Common myeloid progenitor, CD34-positive (primary cell): ENCODE results near the gene ISG15.
"Not testable (repeated sequence)": the region's sequence is repeated elsewhere in the genome, so short reads cannot be mapped to it uniquely, and the experiment has no call there.

Experiments used
- CTCF ChIA-PET: fragments of 350-600 bp; sonication (Branson Sonifier 250); formaldehyde crosslinking; loops from one replicate; lab custom pipeline; 2021; ENCODE audit warnings: antibody characterized with exemption; lab: Charles Lee
- POLR2A ChIA-PET: fragments of 350-600 bp; sonication (Branson Sonifier 250); formaldehyde crosslinking; loops from one replicate; lab custom pipeline; 2021; ENCODE audit warnings: antibody characterized with exemption; lab: Charles Lee
- DNase-seq, 3 donors: peaks; one replicate each; pipeline versions ENCODE4 v3.0.0 to v3.0.0-alpha.2; 2013
- H3K27ac ChIP-seq, 2 experiments: 1 replicate in 1 of 2; 2 replicates in 1 of 2; pipeline ENCODE4 v1.7.0; 2013; ENCODE audit warnings: inconsistent platforms in 2 of 2, low read length in 2 of 2, mild to moderate bottlenecking in 2 of 2, low read depth in 1 of 2, moderate library complexity in 1 of 2; ENCODE audit not compliant: severe bottlenecking in 2 of 2, insufficient read depth in 1 of 2, poor library complexity in 1 of 2
- H3K27me3 ChIP-seq, 5 experiments: replicated peaks in 2 of 5; 1 replicate in 3 of 5; 2 replicates in 2 of 5; pipeline versions ENCODE4 v1.6.1 to v1.7.0; 2013; ENCODE audit warnings: low read length in 4 of 5, mild to moderate bottlenecking in 2 of 5, moderate library complexity in 2 of 5, inconsistent platforms in 1 of 5; ENCODE audit not compliant: insufficient read depth in 5 of 5, control insufficient read depth in 4 of 5
- H3K36me3 ChIP-seq, 4 experiments: 1 replicate in 2 of 4; 2 replicates in 2 of 4; pipeline versions ENCODE4 v1.6.1 to v1.7.0; 2013; ENCODE audit warnings: low read length in 3 of 4, control low read depth in 1 of 4, mild to moderate bottlenecking in 1 of 4; ENCODE audit not compliant: control insufficient read depth in 4 of 4, insufficient read depth in 4 of 4
- H3K4me1 ChIP-seq, 4 experiments: 1 replicate in 3 of 4; 2 replicates in 1 of 4; pipeline versions ENCODE4 v1.6.1 to v1.7.1; 2013; ENCODE audit warnings: low read length in 3 of 4, mild to moderate bottlenecking in 3 of 4, control low read depth in 1 of 4, inconsistent platforms in 1 of 4, moderate library complexity in 1 of 4; ENCODE audit not compliant: control insufficient read depth in 4 of 4, insufficient read depth in 4 of 4; ENCODE audit errors: control extremely low read depth in 1 of 4
- H3K4me3 ChIP-seq, 7 experiments: 1 replicate in 4 of 7; 2 replicates in 3 of 7; pipeline versions ENCODE4 v1.5.1 to v1.7.0; 2013; ENCODE audit warnings: mild to moderate bottlenecking in 7 of 7, low read length in 6 of 7, moderate library complexity in 6 of 7, inconsistent platforms in 2 of 7, low read depth in 2 of 7, control low read depth in 1 of 7; ENCODE audit not compliant: insufficient read depth in 4 of 7, control insufficient read depth in 1 of 7; ENCODE audit errors: extremely low read depth in 1 of 7
- H3K9me3 ChIP-seq, 5 experiments: 1 replicate in 4 of 5; 2 replicates in 1 of 5; pipeline versions ENCODE4 v1.6.1 to v1.7.1; 2013; ENCODE audit warnings: low read length in 4 of 5, mild to moderate bottlenecking in 2 of 5, inconsistent platforms in 1 of 5, low read depth in 1 of 5, moderate library complexity in 1 of 5; ENCODE audit not compliant: control insufficient read depth in 4 of 5, insufficient read depth in 2 of 5; ENCODE audit errors: control extremely low read depth in 1 of 5
- WGBS: methylation state at CpG from one replicate; pipeline ENCODE4 v1.1.5; 2013; ENCODE audit not compliant: insufficient coverage; 5-methylcytosine and 5-hydroxymethylcytosine counted together

ISG15 gene

DNA sequence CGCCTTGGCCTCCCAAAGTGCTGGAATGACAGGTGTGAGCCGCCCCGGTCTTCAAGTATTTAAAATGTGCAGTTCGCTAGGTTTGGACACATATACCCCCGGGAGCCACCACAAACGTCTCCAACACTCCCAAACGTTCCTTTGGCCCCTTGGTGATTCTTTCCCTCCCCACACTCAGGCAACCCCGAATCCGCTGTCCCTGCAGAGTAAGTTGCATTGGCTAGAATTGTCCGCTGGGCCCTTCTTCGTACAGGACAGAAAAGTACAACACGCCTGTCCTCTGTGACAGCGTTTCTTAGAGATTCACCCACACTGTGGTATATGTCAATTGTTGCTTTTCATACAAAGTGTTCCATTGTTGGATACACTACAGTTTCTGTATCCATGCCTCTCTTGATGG is 28.2 kb upstream of the ISG15 start:
- peaks cover 0 to 58% (median 13%) of the 10 kb centered on the region in 5 experiments for H3K27me3 ChIP-seq
- no peaks in the 10 kb centered on the region for H3K36me3 ChIP-seq
- ChIA-PET POLR2A (no interaction called here), CTCF (interaction anchor here (1.0 to 6.5 kb wide), 7 partner anchors 8 to 292 kb away, joined by 3 to 58 read pairs (median 4); partner anchors contain the start of gene AGRN)
- DNase-seq: no peak
- H3K4me3 ChIP-seq: no peak overlapping the region
- no peaks in the 10 kb centered on the region for H3K9me3 ChIP-seq
- WGBS: 82% methylated on average over 13 of the region's 13 CpGs
- no peak overlapping the region for H3K27ac ChIP-seq
- peaks cover 0 to 1% (median 0%) of the 10 kb centered on the region in 4 experiments for H3K4me1 ChIP-seq

DNA sequence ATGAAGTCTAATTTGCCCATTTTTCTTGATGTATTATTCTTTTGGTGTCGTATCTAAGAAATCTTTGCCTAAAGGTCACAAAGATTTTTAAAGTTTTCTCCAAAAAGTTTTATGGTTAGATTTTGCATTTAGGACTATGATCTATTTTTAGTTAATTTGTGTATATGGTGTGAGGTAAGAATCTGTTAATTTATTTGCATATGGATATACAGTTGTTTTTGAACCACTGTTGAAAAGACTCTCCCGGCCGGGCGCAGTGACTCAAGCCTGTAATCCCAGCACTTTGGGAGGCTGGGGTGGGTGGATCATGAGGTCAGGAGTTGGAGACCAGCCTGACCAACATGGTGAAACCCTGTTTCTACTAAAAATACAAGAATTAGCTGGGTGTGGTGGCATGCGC is 25.2 kb upstream of the ISG15 start:
- DNase-seq, POLR2A ChIA-PET, H3K4me1 ChIP-seq, H3K27ac ChIP-seq, H3K4me3 ChIP-seq, H3K36me3 ChIP-seq: not testable (repeated sequence)
- 93% methylated on average over 4 of the region's 5 CpGs for WGBS
- Histone ChIP-seq H3K27me3 (peaks cover 0 to 49% (median 10%) of the 10 kb centered on the region in 5 experiments), H3K9me3 (peaks cover 0 to 13% (median 3%) of the 10 kb centered on the region in 5 experiments)
- CTCF ChIA-PET: interaction anchor here (1.1 kb wide), 1 partner anchor 9 kb away, joined by 3 read pairs; no protein-coding TSS in a partner anchor

DNA sequence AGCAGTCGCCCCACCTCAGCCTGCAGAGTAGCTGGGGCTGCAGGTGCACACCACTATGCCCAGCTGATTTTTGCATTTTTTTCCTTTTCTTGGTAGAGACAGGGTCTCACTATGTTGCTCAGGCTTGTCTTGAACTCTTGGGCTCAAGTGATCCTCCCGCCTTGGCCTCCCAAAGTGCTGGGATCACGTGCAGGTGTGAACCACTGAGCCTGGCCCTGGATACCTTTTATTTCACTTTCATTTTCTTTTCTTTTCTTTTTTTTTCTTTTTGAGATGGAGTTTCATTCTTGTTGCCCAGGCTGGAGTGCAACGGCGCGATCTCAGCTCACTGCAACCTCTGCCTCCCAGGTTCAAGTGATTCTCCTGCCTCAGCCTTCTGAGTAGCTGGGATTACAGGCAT is 22.0 kb upstream of the ISG15 start:
- H3K4me1 ChIP-seq, POLR2A ChIA-PET, H3K4me3 ChIP-seq, H3K27ac ChIP-seq, DNase-seq, H3K36me3 ChIP-seq: not testable (repeated sequence)
- peaks cover 0 to 16% (median 3%) of the 10 kb centered on the region in 5 experiments for H3K9me3 ChIP-seq
- H3K27me3 ChIP-seq: peaks cover 0 to 49% (median 3%) of the 10 kb centered on the region in 5 experiments
- WGBS: 100% methylated on average over 3 of the region's 6 CpGs
- CTCF ChIA-PET: interaction anchor here (1.0 to 6.5 kb wide), 4 partner anchors 9 to 73 kb away, joined by 4 to 58 read pairs (median 8); partner anchors contain the start of gene PERM1

DNA sequence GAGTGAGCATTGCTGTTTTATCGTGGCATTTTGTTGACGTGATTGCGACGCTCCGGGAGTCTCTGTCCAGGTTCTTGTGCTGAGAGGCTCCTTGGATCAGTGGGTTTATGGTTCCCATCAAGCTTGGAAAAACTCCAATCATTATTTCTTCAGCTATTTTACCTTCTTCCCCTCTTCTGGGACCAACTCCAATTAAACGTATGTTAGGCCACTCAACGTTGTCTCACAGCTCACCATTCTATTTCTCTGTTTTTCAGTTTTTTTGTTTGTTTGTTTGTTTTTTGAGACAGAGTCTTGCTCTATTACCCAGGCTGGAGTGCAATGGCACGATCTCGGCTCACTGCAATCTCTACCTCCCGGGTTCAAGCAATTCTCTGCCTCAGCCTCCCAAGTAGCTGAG is 21.4 kb upstream of the ISG15 start:
- Histone ChIP-seq H3K36me3 (no peaks in the 10 kb centered on the region), H3K4me3 (no peak overlapping the region), H3K4me1 (peaks cover 0 to 6% (median 5%) of the 10 kb centered on the region in 4 experiments), H3K27ac (no peak overlapping the region), H3K27me3 (peaks cover 0 to 46% (median 3%) of the 10 kb centered on the region in 5 experiments), H3K9me3 (peaks cover 0 to 16% (median 3%) of the 10 kb centered on the region in 5 experiments)
- CTCF ChIA-PET: interaction anchor here (1.0 to 6.5 kb wide), 3 partner anchors 10 to 72 kb away, joined by 4 to 58 read pairs (median 7); partner anchors contain the start of gene PERM1
- no peak for DNase-seq
- 97% methylated on average over 7 of the region's 10 CpGs for WGBS
- POLR2A ChIA-PET: no interaction called here

DNA sequence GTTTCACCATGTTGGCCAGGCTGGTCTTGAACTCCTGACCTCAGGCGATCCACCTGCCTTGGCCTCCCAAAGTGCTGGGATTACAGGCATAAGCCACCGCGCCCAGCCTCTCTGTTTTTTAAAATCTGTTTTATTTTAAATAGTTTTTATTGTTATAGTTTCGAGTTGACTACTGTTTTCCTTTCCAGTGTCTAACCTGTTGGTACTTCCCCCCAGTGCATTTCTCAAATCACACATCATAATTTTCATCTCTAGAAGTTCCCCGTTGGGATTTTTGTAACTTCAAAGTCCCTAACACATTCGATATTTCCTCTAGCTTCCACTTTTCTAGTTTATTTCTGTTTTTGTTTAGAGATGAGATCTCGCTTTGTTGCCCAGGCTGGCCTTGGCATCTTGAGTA is 20.9 kb upstream of the ISG15 start:
- Histone ChIP-seq H3K4me1 (peaks cover 0 to 6% (median 5%) of the 10 kb centered on the region in 4 experiments), H3K9me3 (peaks cover 0 to 16% (median 3%) of the 10 kb centered on the region in 5 experiments), H3K4me3 (no peak overlapping the region), H3K27ac (no peak overlapping the region), H3K27me3 (peaks cover 0 to 51% (median 5%) of the 10 kb centered on the region in 5 experiments), H3K36me3 (no peaks in the 10 kb centered on the region)
- no peak for DNase-seq
- POLR2A ChIA-PET: no interaction called here
- 100% methylated on average over 1 of the region's 7 CpGs for WGBS
- CTCF ChIA-PET: interaction anchor here (0.9 to 6.5 kb wide), 4 partner anchors 10 to 72 kb away, joined by 3 to 58 read pairs (median 6); partner anchors contain the start of gene PERM1

DNA sequence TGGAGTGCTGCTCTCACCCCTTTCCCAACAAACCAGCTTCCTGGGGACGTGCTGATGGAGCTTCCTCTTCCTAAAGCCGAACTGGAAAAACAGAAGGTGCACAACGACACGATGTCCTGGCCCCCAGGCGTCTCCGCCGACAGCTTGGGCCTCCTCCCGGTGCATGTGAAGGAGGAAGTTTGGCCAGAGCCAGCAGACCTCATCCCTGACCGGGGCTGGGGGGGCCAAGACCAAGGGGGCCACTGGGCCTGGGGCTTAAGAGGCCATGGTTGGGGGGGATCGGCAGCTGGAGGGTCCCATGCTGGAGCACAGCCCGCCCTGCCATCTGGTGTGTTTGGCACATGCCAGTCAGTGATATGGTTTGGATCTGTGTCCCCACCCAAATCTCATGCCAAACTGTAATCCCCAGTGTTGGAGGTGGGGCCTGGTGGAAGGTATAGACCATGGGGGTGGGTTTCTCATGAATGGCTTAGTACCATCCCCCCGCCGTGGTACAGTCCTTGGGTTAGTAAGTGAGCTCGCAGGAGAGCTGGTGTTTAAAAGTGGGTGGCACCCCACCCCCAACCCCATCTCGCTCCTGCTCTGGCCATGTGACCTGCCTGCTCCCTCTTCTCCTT is 19.8 kb upstream of the ISG15 start:
- H3K27me3 ChIP-seq: peaks cover 0 to 61% (median 7%) of the 10 kb centered on the region in 5 experiments
- POLR2A ChIA-PET: interaction anchor here (1.0 kb wide), 1 partner anchor 20 kb away, joined by 3 read pairs; the partner anchor contains the start of gene ISG15
- peaks cover 0 to 12% (median 11%) of the 10 kb centered on the region in 4 experiments for H3K4me1 ChIP-seq
- no peak overlapping the region for H3K4me3 ChIP-seq
- no peaks in the 10 kb centered on the region for H3K36me3 ChIP-seq
- CTCF ChIA-PET: interaction anchor here (0.7 to 6.5 kb wide), 4 partner anchors 9 to 71 kb away, joined by 3 to 58 read pairs (median 4); partner anchors contain the start of gene PERM1
- peak in 1 of 3 donors; percentile 10 for DNase-seq
- H3K9me3 ChIP-seq: peaks cover 0 to 16% (median 3%) of the 10 kb centered on the region in 5 experiments
- no peak overlapping the region for H3K27ac ChIP-seq
- 72% methylated on average over 4 of the region's 15 CpGs for WGBS
